ENCODE data around the gene NINJ2.
A peak's percentile ranks its signal among the peaks of the same experiment; 100 is the strongest.

NINJ2 gene

GRCh38 chr12:565589-566105 is 97.6 kb downstream of the NINJ2 start:
- no peak for DNase-seq

DNA sequence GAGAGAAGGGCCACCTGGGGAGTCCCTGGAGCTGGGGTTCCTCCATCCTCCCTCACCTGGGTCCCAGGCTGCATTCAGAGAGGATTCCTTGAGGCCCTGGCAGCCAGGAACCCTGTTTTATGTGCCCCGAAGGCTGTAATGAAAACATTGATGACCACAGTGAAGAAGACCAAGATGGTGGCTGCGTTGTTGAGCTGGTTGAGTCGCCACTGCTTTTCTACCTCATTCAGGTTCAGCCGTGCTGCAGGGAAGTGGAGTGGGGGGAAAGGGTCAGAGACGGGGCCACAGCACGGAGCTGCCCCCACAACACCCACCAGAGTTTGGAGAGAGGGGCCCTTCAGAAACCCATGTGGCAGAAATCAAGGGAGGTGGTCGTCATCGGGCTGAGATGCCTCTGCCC is 98.1 kb downstream of the NINJ2 start:
- no peak for DNase-seq

DNA sequence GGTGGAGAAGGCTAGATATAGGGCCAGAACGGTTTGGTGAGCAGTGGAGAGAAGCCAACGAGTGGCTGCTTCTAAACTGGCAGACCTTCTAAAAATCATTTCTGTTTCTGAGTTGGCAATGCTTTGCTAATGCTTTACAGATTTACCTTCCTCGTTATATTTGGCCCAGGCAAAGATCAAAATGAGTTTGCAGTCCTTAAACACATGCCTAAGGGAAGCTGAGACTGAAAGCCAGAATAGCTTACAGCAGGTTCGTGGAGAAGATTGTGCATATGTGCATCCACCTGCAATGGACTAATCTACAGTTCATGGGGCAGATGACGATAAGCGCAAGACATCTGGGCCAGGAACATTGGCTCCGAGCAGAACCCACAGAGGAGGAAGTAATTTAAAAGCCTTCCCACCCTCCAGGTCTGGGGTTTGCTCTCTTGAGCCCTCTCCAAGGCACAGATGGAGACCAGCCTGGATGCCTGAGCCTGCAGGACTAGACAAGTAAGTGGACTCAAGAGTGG is 99.4 kb downstream of the NINJ2 start:
- no peak for DNase-seq

GRCh38 chr12:563250-563781 is 99.9 kb downstream of the NINJ2 start:
- peak; percentile 58 for DNase-seq

DNA sequence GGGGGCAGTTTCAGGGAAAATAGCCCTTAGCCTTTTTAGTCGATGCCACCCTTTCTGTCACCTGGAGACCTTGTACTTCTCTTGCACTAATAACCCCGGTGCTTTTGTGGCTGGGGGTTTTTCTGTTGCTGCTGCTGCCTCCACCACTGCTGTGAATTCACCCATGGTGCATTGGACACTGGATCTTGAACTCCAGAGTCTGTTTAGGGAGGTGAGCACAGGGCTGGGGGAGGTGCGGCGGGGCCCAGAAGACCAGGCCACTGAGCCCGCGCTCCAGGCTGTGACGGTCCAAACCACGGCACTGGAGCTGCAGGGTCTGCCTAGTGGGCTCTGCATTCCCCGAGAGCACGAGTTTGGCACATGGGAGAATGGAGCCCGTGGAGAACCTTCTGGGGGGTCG is 100.6 kb downstream of the NINJ2 start:
- DNase-seq = no peak

DNA sequence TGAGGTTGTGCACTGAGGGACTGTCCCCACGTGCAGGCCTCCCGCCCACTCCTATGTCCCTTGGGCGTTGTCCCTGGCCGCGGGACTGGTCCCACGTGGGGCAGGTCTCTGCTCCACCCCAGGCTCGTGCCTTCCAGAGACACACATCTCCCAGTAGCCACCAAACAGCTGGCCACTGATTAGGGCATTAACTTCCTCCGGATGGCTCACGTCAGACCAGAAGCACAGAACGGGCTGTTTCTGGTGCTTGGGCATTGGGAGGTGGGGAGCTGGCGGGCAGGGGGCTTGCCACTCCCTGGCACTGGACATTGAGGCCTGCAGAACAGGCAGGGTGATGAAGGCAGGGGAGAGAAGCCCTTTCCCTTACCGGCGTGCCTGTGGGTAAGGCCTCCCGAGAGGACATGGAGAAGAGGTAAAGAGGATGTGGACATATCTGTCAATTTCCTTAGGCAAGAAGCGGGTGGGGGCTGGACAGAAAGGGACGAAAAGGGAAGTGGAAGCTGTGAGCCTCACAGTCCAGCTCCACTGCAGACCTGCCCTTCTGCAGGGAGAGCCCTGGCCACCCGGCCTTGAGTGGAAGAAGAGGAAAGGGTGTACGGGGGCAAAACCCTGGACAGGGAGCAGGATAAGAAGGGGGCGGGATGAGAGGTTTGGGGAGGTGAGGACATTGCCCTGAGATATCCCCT is 101.2 kb downstream of the NINJ2 start:
- DNase-seq = no peak

DNA sequence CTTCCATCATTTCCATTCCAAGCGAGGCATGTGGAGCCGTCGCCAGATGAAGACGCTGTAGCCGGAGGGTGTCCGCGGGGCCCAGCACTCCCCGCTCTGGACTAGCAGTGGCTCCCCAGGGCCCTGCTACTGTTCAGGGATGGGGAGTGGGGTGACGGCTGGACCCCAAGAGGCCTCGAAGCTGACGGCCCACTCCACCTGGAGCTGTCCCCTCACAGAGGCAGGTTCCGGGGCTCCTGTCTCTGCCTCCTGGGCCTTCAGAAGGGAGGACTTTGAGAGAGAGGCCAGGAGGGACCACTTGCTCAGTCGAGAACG is 101.9 kb downstream of the NINJ2 start:
- DNase-seq = no peak

- DNase-seq = no peak
These were observed 102.4 kb downstream of the NINJ2 start for GRCh38 chr12:560691-561390.

DNA sequence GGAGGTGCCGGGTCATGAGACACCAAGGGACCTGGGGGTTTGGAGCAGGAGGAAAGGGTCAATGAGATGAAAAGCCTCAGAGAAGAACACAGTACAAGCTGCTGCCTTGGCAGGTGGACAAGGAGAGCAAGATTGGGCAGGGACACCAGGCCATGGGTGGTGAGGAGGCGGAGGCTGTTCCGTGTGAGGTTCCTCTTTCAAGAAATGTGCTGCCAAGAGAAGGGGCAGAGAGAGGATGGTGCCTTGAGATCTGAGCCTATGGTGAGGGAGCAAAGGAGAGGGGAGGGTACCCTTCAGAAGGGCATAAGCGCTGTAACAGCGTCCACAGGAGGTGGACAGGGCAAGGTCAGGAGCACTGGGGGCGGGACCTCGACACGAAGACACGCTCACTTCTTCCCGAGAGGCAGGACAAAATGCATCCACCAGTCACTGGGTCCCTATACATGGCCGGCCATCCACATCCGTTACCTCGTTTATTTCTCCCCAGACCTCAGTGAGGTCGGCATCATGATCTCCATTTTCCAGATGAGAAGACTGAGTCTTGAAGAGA is 103.3 kb downstream of the NINJ2 start:
- DNase-seq = no peak

GRCh38 chr12:559208-559905 is 103.9 kb downstream of the NINJ2 start:
- DNase-seq = no peak

- DNase-seq = no peak
These were observed 104.7 kb downstream of the NINJ2 start for GRCh38 chr12:558580-558979.

DNA sequence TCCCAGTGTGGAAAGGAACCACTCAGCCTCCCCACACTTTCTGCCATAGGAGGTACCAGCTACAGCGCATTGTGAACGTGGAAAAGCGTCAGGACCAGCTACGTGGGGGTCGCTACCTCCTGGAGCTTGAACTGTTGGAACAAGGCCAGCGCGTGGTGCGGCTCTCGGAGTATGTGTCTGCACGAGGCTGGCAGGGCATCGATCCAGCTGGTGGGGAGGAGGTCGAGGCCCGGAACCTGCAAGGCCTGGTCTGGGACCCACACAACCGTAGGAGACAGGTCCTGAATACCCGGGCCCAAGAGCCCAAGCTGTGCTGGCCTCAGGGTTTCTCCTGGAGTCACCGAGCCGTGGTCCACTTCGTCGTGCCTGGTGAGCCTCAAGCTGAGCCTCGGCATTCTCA is 106.7 kb downstream of the NINJ2 start:
- no peak for DNase-seq

GRCh38 chr12:554001-554285 is 109.3 kb downstream of the NINJ2 start:
- no peak for DNase-seq

DNA sequence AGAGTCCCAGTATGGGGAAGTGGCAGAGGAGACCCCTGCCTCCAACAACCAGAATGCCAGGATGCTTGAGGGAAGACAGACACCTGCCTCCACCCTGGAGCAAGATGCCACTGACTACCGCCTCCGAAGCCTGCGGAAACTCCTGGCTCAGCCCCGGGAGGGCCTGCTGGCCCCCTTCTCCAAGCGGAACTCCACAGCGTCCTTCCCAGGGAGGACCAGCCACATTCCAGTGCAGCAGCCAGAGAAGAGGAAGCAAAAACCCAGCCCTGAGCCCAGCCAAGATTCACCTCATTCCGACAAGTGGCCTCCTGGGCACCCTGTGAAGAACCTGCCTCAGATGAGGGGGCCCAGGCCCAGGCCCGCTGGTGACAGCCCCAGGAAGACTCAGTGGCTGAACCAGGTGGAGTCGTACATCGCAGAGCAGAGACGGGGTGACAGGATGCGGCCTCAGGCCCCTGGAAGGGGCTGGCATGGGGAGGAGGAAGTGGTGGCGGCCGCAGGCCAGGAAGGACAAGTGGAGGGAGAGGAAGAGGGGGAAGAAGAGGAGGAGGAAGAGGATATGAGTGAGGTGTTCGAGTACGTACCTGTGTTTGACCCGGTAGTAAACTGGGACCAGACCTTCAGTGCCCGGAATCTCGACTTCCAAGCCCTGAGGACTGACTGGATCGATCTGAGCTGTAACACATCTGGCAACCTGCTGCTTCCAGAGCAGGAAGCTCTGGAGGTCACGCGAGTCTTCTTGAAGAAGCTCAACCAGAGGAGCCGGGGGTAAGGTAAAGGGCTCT is 109.8 kb downstream of the NINJ2 start:
- DNase-seq = no peak

- no peak for DNase-seq
These were observed 110.8 kb downstream of the NINJ2 start for GRCh38 chr12:552466-552865.

GRCh38 chr12:550473-551260 is 112.6 kb downstream of the NINJ2 start:
- DNase-seq = no peak

DNA sequence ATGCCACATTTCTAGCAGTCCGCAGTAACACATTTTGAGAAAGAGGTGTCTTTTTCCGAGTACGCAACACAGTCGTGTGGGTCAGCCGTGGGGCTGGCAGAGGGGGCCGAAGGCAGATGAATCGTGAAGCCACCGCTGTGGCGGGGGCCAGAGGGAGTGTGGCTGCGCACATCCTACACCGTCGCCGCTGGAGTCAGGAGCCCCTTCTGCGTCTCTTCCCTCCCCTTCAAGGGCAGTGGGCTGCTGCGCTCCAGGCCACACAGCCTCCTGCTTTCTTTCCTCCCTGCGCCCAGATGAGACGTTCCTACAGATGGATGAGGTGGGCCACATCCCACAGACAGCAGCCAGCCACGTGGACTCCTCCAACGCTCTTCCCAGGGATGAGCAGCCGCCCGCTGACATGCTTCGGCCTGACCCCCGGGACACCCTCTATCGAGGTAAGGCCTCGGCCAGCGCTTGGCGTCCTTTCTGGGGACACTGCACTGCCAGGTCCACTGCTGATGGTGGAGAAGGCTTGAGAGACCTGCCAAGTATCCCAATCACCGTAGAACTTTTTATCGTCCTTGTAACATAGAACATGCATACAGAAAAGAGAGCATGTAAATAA is 113.7 kb downstream of the NINJ2 start:
- DNase-seq = no peak

- DNase-seq = no peak
These were observed 115.3 kb downstream of the NINJ2 start for GRCh38 chr12:547883-548470.

DNA sequence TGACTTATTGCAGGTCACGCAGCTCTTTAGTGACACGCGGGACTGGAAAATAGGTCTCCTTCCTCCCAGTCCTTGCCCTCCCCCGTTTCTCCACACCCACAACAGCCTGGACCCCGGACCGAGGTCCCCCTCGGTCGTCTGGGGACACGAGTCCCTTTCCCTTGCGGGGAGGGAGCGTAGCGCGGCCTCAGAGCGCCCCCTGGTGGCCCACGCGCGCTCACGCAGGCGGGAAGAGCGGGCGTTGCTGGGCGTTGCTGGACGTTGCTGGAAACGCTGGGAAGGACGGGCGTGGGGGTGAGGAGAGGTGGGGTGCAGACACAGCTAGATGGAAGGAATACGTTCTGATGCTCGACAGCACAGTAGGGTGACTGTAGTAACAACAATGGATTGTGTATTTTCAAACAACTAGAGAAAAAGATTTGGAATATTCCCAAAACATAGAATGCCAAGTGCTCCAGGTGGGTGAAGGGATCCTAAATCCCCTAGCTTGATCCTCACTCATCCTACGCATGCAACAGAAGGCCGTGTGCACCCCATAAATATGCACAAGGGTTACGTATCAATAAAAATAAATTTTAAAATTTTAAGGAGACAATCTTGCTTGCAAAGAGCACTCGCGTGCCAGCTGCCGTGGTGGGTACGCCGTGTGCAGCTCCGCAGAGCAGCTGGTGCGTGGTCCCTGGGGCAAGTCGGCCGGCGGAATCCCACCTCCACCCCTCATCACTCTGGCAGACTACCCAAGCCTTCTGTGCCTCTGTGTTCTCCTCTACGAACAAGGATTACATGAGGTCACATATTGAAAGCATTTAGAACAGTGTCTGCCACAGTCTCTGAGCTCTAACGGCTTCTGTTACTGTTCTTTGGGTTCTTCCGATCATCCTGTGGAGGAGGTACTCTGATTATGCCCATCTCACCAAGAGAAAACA is 116.1 kb downstream of the NINJ2 start:
- DNase-seq = peak; percentile 87

All from stimulated activated CD8-positive, alpha-beta memory T cell treated with anti-CD3 and anti-CD28 coated beads, Interleukin-4, amount 100 ng/mL, for 48 hours (primary cell).